Stimulated activated CD8-positive, alpha-beta memory T cell treated with anti-CD3 and anti-CD28 coated beads, Interleukin-7, amount 100 ng/mL, for 24 hours (primary cell): ENCODE data around the gene GPR141.
"Not testable (repeated sequence)": the region's sequence is repeated elsewhere in the genome, so short reads cannot be mapped to it uniquely, and the experiment has no call there.

ENCODE experiments used
- DNase-seq: peaks from one replicate; pipeline ENCODE4 v3.0.0-alpha.2; 2020; ENCODE audit warnings: low read depth

GPR141 gene

DNA sequence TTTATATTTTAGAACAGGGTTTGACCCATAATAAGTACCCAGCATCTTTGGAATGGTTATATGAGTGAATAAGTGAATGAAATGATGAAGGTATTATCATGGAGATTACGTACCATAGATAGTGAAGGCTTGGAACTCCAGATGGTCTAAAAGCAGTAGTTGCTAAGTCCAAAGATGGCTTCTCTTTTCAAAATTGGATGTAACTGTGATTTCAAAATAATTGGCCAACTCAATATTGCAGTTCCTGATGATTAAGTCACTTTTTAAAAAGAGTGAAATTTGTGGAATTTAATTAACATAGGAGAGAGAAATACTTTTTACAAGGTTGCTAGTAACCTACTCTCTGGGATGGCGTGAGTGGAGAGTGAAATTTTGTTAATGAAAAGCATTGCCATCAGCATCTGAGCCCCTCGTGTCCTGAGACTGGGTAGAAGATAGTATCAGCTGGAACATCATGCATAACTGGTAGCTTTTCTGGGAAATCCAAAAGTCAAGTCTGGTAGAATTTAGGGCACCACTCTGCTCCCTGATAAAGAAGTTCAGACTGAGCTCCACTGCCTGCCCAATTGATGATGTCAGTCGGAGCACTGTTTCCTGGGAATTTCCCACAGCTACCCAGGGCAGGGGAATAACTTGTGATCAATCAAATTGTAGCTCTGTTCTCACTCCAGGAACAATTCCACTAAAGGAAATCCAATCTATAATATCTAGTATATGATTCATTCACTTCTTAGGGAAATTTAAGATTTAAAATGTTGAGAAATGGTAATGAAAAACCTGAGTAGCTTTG lies 3.2 kb downstream of the GPR141 start:
- no peak for DNase-seq

DNA sequence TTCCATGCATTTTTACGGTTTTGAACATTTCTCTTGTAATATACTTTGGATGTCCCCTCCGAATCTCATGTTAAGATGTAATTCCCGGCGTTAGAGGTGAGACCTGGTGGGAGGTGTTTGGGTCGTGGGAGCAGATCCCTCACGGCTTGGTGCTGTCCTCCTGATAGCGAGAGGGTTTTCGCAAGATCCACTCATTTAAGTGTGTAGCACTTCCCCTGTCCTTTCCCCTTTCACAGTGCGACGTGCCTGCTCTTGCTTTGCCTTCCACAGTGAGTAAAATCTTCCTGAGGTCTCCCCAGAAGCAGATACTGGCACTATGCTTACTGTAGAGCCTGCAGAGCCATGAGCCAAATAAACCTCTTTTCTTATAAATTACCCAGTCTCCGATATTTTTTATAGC lies 6.6 kb downstream of the GPR141 start:
- DNase-seq = no peak

DNA sequence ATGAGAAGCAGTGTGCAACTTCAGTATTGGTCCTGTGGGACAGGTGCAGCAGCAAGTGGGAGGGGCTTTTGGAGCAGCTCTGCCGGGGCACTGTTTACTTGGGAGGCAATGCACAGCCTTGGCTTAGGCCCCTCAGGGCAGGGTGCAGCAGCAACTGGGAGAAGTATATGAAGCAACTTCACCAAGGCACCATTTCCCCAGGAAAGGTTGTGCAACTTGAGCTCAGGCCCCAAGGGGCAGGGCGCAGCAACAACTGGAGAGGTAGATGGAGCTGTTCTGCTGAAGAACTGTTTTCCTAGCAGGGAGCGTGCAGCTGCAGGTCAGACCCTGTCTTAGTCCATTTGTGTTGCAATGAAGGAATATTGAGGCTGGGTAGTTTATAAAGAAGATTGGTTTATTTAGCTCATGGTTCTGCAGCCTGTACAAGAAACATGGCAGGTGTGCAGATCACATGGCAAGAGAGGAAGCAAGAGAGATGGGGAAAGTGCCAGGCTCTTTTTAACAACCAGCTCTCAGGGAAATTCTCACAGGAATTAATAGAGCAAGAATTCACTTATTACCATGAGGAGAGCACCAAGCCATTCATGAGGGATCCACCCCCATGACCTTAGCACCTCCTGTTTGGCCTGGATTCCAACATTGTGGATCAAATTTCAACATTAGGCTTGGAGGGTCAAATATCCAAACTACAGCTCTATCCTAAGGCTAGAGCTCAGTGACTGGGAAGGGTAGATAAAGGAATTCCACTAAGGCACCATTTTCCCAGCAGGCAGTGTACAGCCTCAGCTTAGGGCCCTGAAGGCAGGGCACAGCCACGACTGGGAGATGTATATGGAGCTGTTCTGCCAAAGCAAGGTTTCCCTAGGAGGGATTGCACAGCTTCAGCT lies 10.9 kb downstream of the GPR141 start:
- no peak for DNase-seq

DNA sequence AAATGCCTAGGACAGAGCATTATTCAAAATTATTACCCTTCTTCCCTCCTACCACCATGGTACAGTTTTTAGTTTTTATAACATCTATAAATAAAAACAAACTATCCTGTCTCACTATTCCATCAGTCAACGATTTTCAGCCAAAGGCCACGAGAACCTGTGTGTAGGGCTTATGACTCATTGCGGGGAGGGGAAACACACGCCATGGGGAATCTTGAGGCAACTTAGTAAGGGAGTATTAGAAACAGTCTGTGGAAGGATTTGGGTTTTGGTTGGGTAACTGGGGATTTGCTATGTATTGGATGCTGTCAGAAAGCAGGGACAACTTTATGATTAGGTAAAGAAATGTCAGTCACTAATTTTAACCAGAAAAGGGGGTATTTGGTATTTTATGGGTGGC lies 14.7 kb downstream of the GPR141 start:
- DNase-seq = no peak

DNA sequence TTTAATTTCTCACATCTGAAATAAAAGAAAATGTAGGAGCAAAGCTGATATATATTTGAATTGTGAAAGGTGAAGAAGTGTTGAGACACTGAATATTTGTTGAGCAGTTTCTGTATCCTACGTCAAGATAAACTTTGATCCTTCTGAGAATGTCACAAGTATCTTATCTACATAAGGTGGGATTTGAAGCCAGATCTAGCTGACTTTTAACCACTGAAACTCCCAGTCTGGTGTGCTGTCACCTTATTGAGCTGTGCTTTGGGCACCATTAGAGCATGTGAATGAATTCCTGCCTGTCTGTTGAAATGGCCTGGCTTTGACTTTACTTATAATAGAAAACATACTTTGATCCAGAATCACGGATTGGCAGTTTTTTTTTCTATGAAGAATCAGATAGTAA lies 15.2 kb downstream of the GPR141 start:
- no peak for DNase-seq

DNA sequence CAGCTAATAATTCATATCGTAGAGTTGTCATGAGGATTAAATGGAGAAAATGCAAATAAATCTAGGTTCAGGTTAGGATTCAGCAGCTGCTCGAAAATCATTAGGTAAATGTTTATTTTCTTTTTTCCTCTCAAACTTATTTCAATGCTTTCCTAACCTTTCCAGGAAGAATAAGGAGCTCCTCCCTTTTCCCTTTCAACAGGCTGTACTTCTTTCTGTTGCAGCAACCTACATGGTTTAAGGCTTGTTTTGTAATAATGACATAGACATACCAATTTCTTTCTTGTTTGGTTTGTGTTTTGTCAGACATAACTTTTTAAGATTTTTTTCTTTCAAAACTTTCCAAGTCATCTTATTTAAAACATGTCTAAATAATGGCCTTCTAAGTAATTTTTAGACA lies 18.2 kb downstream of the GPR141 start:
- no peak for DNase-seq

DNA sequence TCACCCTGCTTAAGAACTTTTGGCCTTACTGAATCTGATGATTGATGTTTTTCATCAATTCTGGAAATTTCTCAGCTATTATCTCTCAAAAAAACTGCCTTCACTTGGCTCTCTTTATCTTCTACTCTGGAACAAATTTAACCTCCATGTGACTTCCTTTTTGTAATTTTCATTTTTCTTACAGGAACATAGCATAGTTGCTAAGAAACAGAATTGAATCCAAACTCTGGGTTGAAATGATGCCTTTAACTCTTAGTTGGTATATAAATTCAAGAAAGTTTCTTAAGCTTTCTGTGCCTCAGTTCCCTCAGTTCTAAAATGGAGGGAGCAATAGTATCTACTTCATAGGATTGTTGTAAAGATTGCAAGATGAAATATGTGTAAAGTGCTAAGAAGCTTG lies 19.8 kb downstream of the GPR141 start:
- DNase-seq = no peak

DNA sequence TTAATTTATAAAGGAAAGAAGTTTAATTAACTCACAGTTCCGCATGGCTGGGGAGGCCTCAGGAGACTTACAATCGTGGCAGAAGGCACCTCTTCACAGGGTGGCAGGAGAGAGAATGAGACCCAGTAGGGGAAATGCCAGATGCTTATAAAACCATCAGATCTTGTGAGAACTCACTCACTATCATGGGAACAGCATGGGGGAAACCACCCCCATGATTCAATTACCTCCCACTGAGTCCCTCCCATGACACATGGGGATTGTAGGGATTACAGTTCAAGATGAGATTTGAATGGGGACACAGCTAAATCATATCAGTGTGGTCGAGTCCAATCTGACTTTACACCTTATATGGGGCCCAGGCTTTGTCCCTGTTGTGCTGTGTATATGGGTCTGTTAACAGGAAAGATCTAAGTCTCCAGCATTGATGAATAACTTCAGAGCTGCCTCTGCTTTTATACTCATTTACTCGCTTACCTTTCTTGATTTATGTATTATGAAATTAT lies 20.8 kb downstream of the GPR141 start:
- not testable (repeated sequence) for DNase-seq

DNA sequence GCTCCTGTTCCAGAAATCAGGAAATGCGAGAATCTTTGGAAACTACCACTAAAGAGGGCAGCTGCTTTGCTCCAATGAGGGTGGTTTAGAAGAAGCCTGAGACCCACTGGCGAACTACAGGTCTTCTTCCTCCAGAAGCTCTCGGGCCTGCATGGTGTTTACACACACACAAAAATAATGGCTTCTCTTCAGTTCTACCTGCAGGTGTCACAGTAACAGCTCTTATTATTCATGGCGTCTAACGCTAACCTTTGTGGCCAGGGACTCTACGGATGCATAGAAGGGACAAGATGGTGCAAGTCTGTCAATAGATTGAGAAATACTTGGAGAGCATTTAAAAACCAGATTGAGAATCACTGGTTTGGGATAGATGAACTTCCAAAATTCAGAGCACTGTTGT lies 22.4 kb downstream of the GPR141 start:
- DNase-seq = no peak

DNA sequence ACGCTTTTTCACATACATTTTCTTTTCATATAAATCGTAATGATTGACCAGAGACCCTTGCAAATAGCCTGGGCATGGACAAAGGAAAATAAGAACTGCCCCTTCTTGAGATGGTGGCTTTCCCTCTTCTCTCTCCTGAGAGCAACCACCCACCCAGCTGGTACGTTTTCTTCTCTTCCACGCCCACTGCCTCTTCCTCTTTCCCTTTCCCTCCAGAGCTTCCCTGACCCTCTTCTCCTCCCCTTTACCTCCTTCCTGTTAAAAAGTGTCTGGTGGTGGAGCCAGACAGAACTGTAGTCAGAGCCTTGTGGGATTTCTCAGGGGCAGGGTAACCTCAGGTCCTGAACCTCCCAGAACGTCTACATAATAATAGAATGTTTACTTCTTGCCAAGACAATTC lies 23.2 kb downstream of the GPR141 start:
- DNase-seq = no peak

DNA sequence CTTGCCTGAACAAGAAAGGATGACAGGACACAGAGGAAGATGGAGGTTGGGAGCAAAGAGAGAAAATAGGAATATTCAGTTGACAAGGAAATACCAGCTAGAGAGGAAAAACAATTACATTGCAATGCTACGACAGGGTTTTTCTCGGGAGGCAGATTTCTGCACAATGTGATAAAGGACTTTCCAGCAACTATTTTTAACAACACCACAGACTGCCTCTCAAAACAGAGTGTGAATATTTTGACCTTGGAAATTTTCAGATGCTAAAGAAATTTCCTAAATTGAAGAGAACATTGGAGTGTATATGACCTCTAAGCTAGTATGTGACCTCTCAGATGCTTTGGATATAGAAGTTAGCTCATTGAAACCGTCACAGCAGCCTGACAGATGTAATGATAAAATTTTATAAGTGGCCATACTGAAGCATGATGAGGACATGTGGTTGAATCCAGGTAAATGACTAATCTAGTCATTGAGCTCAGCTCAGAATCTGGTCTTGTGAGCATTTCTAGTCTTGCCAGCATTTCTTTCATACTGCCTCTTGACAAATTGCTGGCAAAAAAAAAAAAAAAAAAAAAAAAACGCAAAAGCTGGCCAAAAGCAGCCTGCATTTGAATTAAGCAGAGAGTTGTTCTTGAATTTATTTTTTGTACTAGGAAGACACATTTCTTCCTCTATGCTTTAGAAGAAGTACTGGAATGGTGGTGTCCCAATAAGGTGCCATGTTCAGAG lies 24.4 kb downstream of the GPR141 start:
- no peak for DNase-seq

DNA sequence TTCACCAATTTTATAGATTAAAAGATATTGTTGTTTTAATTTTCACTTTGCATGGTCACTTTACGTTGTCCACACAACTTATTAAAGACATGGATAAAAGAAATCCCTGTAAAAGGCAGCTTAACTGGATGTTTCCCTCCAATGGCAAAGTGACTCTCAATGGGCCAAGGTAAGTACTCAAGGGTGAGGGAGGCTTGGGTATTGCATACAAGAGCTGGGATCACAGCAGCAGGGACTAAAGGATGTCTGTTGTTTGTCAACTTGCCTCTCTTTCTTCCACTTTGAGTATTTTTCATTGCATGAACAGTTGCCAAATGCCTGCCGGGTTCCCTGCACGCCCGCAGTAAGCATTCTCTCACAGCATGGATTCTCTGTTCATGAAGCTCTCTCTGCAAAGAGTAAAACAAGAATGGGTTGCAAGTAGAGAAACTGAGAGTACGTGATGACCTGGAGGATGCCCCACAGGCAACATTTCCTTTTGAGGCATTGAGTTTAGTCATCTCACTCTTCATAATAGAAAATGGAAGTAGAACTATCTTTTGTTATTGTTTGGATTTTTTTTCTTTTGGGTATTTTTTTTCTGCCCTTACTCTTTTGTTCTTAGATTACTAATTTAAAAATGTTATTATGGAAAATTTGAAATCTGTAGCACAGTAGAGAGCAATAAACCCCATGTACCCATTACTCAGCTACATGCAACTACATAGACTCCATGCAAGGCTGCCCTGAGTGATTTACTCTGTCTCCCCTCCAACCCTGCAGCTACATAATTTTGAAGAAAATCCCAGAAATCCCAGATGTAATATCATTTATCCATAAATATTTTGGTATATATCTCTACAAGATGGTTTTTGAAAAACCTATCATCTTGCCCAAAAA lies 26.3 kb downstream of the GPR141 start:
- DNase-seq = no peak

DNA sequence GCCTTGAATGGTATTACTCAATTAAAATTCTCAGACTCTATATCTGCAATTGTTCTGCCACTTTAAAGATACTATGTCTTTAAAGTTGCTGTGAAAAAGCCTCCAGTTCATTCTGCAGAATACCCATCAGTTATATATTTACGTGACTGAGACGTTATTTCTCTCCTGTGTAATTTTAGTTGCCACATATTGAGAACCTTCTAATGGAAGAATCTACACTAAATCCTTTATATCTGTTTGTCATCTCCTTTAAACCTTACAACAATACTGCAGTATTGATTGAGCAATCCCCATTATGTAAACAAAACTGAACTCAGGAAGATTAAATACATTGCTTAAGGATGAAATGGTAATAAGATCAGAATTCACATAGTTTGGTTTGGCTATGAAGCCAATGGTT lies 30.0 kb downstream of the GPR141 start:
- DNase-seq = no peak

DNA sequence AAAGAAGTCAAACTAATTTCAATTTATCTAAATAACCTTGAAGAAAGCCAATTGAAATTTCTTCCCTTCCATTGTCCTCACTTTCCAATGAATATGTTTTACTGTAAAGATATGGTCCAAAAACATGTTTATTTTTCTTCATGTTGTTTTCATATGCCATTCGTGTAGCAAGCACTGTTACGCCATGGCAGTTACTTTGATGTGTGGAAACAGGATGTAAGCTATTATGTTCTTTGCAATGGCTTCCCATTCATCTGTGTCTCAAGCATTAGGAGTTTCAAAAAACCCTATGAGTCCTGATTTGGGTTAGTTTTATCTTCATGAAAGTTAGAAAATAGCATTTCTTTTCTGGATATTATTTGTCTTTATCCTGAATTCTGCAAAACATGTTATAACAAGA lies 31.0 kb downstream of the GPR141 start:
- DNase-seq = no peak

DNA sequence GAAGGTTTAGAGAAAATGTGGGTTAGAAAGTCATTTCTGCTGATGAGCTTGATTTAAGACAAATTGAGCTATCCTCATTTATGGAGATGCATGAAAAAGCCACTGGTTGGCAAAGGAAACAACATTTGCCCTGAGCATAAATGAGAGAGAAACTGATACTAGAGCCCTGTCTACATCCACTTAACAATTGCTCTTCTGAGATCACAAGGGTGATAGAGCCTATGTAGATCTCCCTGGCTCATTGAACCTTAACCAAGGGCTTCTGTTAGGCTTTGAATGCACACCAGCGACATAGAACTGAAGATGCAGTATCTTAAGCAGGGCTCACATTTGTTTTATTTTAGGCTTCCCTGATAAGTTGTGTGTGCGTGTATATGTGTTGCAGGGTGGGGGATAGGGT lies 35.0 kb downstream of the GPR141 start:
- DNase-seq = no peak

DNA sequence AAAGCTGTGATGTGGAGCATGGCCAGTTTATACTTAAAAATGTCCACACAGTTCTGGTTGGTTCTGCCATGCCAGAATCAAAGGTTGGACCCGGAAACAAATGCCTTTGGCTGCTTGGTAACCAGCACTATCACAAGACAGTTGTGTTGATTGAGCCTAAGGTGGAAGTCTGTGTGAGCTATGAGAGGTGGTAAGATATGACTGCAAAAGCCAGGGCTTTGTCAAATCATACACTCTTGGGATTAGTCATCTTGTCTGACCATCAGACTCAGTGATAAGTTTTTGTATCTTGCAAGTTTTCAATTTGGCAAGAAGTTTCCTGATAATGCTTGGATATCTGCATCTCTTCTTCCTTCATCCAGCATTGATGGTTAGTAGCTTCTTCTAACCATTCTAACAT lies 35.5 kb downstream of the GPR141 start:
- no peak for DNase-seq

DNA sequence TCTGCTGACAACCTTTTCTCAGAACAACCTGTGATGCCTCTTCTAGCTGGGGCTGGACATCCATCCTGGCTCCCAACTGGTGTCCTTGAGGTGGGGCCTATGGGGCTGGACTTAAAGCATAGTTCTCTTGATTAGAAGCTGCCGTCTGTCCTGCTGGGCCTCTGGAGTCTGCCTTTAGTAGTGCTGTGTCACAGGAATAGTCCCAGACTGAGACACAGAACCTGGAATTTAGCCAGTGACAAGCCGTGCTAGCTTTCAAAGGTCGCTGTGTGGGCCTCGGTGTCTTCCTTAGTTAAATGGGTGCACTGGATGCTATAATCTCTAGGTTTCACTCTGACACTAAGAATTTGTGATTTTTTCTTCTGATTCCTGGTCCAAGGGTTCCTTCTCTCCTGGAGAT lies 41.2 kb downstream of the GPR141 start:
- DNase-seq = no peak

DNA sequence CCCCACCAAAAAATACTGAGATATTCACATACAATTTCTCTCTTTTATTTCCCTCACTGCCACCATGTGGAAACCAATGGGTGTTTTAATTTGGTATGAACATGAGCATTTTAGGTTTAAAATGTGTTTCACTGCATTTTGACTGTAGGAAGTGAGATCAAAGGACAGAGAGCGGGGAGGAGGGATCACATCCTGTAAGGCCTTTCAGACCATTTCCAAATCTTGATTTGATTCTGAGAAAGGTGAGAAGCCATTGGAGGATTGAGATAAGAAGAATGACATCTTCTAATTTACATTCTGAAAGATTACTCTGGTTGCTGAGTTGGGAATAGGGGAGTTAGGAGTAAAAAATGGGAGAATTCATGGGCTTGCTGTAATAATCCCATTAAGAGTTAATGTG lies 42.5 kb downstream of the GPR141 start:
- no peak for DNase-seq

DNA sequence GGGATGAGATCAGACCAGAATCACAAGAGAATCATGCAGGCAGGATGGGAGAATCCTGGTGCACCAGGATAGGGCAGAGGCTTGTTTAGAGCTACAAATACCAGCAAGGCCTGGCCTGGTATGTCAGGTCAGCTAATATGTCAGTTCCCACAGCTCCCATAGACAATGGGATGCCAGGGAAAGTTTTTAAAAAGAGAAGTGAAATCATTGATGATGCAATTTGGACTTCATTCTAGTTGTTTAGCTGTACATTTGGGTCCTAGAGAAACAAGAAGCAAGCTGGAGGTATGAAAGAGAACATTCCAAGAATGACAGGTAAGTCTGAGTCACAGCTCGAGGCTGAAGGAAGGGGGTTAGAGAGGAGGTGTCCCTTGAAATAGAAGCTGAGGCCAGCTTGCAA lies 45.2 kb downstream of the GPR141 start:
- no peak for DNase-seq

DNA sequence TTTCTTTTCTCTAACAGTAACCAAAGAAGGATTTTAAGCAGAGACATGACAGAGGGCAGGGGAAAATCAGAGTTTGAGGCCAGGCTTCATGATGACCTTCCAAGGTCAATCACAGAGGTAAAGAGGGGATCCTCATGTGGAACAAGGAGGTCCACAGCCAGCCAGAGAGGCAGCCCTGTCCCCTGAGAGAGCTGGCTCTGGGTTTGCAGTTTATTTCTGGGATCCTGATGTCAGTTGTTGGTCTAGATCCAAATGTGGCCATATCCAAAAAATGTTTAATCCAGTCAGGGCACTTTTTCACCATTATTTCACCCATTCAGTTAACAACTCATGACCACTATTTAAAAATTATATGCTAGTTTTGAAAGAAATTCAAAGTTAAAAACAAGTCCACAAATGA lies 45.6 kb downstream of the GPR141 start:
- DNase-seq = no peak

DNA sequence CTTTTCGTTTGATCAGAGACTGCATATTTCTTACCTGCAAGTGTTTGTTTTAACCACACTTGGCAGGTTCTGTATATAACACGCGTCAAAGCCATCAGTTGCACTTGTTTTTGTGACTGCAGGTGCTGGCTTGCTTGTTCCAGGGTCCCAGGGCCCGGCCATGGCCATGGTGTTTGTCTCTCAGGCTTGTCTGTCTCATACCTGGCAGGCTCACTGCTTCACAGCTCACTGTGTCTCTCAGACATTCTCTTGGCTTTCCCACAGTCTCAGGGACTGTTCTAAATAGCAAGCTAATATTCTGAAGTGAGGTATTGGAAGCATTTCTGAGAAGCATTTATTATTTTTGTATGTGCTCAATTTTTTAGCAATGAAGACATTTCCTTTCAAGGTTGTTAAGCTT lies 46.9 kb downstream of the GPR141 start:
- no peak for DNase-seq

DNA sequence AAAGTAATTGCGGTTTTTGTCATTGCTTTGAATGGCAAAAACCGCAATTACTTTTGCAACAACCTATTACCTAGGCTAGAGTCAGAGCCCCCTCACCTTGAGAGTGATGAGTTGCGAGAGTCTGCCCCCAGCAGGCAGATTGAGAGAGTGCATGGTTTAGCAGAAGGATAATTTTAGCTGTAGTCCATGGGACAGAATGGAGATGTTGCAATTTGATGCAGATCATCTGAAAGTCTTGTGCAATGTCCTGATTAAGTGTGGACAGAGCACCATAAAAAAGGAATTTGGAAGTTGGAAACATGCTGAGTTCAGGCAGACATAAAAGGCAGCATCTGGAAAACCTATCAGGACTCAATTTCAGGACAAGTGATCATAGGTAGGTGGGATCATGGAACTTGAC lies 48.7 kb downstream of the GPR141 start:
- DNase-seq = no peak
